GM21825 (cell line): ENCODE results near the gene ANKS6.
A peak's percentile ranks its signal among the peaks of the same experiment; 100 is the strongest.

ENCODE experiments used
- ATAC-seq: cut with Tn5 transposase; IDR thresholded peaks from one replicate; pipeline ENCODE4 v1.9.1; 2021; ENCODE audit warnings: mild to moderate bottlenecking, moderate library complexity; ENCODE audit not compliant: unreplicated experiment

ANKS6 gene

DNA sequence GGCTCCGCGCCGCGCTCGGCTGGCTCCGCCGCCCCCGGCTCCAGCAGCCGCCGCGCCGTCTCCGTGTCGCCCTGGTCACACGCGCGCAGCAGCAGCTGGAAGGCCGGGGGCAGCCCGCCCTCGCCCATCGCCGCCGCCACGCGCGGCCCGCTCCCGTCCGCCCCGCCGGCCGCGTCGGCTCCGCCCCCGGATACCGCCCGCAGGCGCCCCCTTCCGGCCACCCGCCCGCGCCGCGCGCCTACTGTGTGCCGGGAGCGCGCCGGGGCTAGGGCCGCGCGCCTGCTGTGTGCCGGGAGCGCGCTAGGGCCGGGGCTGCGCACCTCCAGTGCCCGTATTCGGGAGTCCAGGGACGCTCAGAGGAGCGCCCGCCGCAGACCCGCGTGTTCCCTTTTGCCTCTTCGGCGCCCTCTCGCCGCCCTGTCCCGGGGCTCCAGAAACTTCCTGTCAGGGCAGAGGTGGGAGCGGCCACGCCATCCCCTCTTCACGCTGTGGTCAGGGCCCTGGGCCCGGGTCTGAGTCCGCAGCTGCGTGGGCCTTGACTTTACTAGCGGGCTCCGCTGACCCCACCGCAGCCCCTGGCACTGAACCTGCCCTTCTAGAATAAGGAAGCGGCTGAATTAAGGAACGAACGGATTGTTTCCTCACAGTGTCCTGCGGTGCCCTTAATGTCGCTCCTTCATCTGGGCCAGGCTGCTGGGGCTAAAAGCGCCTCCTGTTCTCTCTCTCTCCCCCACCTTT lies at the start of gene ANKS6:
ANKS6 (minus strand) TSS at position 192 of the 738 bp plus-strand sequence; CDS start at position 128, 64 bp downstream.
- peak; percentile 87 for ATAC-seq

DNA sequence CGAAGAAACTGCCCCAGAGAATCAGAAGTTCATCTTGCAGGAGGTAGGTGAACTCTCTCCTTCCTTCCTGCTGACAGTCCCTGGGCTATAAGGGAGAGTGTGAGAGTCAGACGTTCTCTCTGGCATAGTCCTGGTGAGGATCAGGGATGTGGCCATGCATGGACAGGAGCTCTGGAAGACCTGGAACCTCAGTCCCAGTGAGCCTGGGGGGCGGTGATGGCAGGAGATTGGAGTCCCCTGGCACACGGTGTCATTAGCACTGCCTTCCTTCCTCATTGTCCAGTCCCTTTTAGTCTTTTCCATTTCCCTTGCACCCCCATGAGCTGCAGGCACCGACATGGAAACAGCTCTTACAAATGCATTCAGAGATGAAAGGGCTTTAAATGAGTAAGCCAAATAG lies 49.7 kb upstream of the ANKS6 start:
- ATAC-seq, result no peak

DNA sequence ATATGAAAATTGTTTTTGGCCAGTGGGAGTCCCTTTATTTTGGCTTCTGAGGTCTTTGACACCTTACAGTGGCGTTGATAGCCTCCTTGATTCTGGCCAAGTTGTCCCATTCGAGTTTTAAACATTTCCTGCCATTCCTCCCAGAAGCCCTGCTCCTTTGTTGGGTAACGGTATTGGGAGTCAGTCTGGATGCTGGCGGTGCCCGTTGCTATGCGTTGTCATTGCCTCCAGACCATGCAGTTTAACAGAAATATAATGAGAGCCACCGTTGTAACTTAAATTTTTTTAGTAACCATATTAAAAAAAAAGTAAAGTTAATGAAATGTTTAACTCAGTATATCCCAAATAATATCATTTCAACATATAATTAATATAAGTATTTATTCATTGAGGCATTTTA lies 46.2 kb upstream of the ANKS6 start:
- ATAC-seq, result no peak

DNA sequence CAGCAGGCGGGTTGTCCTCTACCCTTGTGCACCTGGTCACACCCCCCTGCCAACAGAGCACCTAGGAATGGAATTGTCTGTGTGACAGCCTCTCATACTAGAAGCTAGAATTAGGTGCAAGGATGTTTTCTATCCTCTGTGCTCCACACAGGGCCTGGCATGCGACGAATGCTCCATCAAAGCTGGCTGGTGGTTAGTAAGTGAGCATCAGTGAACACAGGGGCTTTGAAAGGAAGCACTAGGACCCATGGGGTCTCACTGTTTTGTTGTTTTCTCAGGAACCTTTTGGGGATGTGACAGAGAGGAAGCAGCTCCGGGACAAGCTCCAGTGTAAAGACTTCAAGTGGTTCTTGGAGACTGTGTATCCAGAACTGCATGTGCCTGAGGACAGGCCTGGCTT lies 43.4 kb upstream of the ANKS6 start:
- no peak for ATAC-seq

GRCh38 chr9:98838868-98839565 lies 42.7 kb upstream of the ANKS6 start:
- no peak for ATAC-seq

DNA sequence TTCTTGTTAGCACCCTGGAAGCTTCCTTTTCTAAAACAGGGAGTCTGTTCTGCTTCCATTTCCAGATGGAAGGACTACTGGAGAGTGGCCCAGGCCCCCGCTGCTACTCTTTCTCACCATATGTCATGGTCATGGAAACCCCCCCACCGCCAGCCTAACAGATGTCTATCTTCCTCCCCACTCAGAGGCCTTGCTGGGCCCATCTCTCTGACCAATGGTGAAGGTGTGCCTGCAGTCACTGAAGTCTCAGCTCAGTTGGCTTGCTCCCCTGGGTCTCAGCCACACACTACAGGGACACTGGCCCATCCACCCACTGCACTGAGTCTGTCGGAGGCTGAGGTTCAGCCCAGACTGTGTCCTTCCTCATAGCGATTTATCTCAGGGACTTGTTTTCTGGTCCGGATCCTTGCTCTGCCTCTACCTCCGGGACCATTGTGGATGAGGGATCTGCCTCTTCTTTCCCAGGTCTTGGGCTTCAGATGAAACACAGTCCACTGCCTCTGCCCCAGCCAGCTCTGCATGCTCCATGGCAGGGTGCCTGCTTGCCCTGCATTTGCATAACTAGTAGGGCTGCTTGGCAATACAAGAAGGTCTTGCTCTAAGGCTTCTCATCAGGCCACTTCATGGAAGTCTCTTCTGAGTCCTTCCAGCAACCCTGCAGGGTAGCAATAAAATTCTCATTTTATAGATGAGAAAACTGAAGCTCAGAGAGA lies 42.0 kb upstream of the ANKS6 start:
- no peak for ATAC-seq

DNA sequence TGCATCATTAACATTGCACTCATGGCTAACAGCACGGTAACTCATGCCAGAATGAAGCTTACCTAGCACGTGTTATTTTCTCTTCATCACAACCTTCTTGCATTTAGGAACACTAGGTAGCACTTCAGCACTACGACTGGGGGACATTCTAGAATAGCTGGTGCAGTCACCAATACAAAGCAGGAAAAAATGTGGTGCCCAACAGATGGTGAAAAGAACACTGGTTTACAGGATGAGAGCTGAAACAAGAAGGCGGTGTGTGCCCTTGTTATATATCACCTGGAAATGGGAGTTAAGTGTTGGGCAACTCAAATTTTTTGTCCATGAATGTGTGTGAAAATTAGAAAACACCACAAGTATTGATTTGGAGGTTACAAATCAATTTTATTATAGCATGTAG lies 41.2 kb upstream of the ANKS6 start:
- no peak for ATAC-seq

DNA sequence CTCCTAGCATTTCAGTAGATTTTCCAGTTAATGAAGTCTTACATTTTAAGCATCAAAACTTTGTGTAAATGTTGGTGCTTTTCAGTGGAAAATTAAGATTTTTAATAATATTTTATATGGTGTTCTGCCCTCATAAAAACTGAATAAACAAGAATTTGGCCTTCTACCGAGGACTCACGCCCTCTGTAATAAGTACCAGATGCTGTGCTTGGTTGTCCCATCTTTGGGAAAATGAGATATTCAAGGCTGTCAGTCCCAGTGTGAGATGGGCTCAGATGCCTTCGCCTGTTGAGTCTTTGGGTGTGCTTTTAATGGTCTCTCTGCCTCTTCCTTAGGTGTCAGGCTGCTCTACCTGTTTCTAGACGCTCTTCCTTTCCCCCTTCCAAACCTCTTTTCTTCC lies 39.9 kb upstream of the ANKS6 start:
- no peak for ATAC-seq

DNA sequence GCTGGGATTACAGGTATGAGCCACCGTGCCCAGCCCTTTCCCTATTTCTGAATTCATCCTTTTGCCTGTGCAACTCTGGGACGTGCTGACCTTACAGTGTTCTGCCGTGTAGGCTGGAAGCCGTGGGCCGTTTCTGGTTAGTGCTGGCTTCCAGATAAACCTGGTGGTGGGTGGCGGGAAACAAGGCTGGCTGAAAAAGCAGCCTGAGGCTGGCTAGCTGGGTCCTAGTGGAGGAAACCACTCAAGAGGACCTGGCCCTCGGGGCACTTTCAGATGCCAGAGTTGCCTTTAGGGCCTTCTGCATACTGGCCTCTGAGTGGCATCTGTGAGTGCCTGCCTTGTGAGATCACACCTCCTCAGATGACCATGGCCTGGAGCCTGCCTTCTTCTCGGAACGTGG lies 38.0 kb upstream of the ANKS6 start:
- ATAC-seq, result no peak

- ATAC-seq, result no peak
These were observed 37.0 kb upstream of the ANKS6 start for GRCh38 chr9:98833090-98833956.

DNA sequence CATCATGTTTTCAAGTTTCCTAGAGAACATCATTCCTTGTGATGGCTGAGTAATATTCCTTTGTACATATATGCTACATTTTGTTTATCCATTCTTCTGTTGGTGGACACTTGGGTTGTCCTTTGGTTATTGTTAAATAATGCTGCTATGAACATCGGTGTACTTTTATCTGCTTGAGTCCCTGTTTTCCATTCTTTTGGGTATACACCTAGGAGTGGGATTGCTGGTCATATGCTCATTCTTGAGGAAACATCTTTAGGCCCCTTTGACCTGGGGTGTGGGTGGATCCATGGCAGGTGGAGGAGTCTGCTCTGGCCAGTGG lies 36.4 kb upstream of the ANKS6 start:
- ATAC-seq, result no peak

GRCh38 chr9:98831696-98832095 lies 35.3 kb upstream of the ANKS6 start:
- ATAC-seq, result no peak

- ATAC-seq, result no peak
These were observed 34.2 kb upstream of the ANKS6 start for GRCh38 chr9:98830554-98830953.

- ATAC-seq, result no peak
These were observed 33.4 kb upstream of the ANKS6 start for GRCh38 chr9:98829766-98830165.

DNA sequence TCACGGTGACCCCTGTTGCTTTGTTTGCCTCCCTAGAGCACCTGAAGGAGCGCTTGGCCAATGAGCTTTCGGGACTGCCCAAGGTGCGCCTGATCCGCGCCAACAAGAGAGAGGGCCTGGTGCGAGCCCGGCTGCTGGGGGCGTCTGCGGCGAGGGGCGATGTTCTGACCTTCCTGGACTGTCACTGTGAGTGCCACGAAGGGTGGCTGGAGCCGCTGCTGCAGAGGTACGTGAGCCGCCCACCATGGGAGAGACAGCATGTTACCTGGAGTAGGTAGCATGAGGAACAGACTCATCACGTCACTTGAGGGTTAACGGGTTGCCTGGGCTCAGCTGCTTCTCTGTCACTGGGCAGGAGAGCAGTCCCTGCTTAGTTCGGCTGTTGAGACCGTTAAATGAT lies 30.4 kb upstream of the ANKS6 start:
- ATAC-seq, result no peak

DNA sequence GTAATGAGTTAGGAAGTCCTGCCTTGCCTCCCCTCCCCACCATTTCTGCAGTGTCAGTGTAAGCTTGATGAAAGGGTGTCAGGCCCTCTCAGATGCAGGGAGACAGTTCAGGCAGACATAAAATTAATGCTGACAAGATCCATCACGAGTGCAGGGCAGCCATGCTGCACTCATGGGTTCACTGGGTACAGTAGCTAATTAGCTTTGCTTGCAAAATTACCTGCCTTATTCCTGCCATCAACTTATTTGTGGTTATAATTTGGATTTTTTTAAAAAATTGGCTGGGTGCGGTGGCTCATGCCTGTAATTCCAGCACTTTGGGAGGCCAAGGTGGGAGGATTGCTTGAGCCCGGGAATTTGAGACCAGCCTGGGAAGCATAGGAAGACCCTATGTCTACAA lies 29.1 kb upstream of the ANKS6 start:
- no peak for ATAC-seq

- no peak for ATAC-seq
These were observed 27.4 kb upstream of the ANKS6 start for GRCh38 chr9:98823666-98824334.

DNA sequence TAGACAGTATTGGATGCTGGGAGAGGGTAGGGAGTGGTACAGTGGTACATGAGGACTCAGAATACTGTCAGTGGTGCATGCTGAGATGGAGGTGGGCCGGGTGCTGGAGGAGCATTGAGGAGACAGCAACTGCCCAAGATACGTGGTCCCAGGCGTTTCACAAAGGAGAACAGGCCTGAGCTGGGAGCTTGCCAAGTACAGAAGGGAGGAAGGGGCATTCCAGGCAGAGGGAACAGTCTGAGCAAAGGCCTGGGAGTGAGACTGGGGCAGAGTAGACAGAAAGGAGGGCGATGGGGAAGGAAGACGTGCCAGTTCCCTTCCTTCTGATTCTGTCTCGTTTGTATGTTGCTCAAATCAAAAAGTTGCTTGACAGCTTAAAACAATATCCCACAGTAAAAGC lies 26.3 kb upstream of the ANKS6 start:
- no peak for ATAC-seq

DNA sequence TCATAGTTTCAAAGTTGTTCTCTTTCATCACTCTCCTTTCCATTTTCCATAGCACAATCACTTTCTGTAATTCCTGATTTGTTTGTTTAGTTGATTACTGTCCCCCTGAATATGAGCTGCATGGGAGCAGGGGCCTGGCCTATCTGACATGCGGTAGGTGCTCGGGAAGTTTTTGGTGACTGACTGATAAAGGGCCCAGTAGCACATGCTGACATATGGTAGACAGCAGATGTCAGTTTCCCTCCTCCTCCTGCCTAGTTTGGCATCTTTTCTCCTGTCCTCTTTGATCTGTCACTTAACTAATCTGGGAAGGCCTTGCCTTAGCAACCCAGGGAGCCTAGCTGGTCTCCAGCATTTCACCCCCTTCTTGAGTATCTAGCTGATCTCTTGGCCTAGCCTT lies 25.5 kb upstream of the ANKS6 start:
- ATAC-seq, result no peak

DNA sequence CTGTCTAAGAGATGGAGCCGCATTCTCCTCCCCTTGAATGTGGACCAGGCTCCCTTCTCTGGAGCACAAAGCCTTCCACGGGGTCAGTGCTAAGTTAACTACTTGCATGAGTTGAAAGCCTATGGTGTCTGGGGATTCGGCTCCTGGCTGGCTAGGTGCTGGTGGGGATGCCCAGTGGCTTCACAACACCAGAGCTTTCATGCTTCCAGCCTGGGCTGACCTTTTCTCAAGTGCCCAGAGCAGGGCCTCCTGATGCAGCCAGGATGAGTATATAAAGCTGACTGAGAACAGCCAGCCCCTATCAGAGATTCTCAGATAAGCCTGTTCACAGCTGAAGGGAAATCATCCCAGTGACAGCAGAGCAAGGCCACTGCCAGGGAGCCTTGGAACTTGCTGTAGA lies 22.9 kb upstream of the ANKS6 start:
- ATAC-seq, result no peak

GRCh38 chr9:98818764-98819163 lies 22.4 kb upstream of the ANKS6 start:
- ATAC-seq, result no peak
